ENCODE measurements around the gene IRS1.

DNA sequence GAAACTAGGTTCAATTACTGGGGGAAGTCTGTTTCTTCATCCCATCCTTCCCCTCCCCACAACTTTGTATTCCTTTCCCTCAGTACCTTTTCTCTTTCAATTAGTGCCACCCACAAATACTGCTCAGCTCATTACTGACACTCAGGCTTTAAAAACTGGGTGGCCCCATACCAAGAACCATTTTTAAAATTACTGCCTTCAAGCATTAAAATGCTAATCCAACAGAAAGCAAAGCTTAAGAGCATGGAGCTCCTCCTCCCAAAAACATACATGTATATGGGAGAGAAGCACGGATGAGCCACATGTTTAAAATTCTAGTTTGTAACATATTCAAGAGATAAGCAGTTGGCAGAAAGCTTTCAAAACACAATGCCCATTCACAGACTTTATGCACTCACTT is 44.0 kb downstream of the IRS1 start:
- no peak for TF ChIP-seq EZH2 (IDR thresholded peaks at IDR 0.05; ENCODE audit: borderline replicate concordance)
- TF ChIP-seq, protein P1, sequence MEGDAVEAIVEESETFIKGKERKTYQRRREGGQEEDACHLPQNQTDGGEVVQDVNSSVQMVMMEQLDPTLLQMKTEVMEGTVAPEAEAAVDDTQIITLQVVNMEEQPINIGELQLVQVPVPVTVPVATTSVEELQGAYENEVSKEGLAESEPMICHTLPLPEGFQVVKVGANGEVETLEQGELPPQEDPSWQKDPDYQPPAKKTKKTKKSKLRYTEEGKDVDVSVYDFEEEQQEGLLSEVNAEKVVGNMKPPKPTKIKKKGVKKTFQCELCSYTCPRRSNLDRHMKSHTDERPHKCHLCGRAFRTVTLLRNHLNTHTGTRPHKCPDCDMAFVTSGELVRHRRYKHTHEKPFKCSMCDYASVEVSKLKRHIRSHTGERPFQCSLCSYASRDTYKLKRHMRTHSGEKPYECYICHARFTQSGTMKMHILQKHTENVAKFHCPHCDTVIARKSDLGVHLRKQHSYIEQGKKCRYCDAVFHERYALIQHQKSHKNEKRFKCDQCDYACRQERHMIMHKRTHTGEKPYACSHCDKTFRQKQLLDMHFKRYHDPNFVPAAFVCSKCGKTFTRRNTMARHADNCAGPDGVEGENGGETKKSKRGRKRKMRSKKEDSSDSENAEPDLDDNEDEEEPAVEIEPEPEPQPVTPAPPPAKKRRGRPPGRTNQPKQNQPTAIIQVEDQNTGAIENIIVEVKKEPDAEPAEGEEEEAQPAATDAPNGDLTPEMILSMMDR (IDR thresholded peaks at IDR 0.05; ENCODE audit: poor library complexity), result no peak
- no peak for TF ChIP-seq EZH2phosphoT487 (IDR thresholded peaks at IDR 0.05; ENCODE audit: low read depth, severe bottlenecking, unreplicated experiment)

All from hepatocyte (in vitro differentiated cells).